Left renal cortex interstitium (tissue), 4 donors: ENCODE measurements around the gene TTLL11. TPM values are rescaled to one million over a fixed set of nuclear protein-coding genes. Genes with fewer than 3 reads are reported as not detected.
"Not testable (repeated sequence)": the region's sequence is repeated elsewhere in the genome, so short reads cannot be mapped to it uniquely, and the experiment has no call there.

Source experiments
- DNase-seq, 4 donors: peaks; one replicate each; pipeline ENCODE4 v3.0.0-alpha.2; 2013; ENCODE audit warnings: low read depth in 4 of 4, low spot score in 2 of 4, missing footprints in 1 of 4
- polyA plus RNA-seq, 4 donors: library from polyadenylated mRNA; unstranded; fragments of 120-200 nt; gene quantifications; one replicate each; pipeline ENCODE4 v1.2.1, GENCODE V29; 2013; ENCODE audit not compliant: insufficient read length in 4 of 4

The TTLL11 gene
- polyA plus RNA-seq, 4 donors: 6.4 to 7.8 (median 7.0) TPM

DNA sequence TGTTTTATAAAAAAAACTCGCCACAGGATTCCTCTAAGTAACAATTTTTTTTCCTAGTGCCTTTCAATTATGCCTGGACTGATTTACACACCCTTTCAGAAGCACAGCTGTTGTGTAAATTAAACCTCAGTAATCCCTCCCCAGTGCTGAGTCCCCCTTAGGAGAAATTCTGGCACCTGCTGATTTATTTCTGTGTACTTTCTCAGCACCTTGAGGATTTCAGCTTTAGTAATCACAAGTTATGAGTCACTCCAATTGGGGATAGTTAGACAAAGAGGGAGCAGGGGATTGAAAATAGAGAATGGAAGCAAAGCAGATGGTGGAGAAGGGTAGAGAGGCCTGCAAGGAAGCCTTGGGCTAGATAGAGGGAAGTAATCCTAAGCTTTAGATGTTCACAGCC, 171.7 kb downstream of the TTLL11 start:
- no peak for DNase-seq

DNA sequence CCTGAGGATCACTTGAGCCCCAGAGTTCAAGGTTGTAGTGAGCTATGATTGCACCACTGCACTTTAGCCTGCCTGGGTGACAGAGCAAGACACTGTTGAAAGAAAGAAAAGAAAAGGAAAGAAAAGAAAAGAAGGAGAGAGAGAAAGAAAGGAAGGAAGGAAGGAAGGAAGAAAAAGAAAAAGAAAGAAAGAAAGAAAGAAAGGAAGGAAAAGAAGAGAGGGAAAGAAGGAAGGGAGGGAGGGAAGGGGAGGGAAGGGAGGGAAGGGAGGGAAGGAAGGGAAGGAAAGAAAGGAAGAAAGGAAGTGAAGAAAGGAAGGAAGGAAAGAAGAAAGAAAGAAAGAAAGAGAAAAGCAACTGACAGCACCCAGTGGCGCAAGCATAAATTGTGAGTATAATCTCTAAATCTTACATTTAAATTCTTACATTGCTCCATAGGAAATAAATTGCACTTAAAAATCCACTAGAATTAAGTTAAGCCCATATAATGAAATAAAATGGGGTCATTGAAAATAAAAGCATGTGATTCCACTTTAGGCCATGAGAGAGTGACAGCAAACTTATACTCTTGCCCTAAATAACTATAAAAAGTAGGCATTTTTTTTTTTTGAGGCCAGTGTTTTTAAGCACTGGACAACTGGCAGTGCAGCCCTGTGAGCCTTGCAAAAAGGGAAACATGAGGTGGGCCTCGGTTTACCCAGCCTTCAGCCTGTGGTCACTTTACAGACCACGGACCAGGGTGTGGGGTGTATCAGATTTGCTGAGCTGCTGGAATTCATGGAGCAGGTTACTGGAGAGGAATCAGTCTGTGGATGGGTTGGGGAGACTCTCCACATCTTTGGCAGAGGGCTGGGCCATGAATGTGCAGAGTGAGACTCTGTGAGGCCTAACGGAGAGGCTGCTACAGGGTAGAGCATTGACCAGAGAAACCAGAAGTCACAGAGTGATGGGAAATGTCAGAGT, 175.5 kb downstream of the TTLL11 start:
- DNase-seq: no peak

GRCh38 chr9:121915304-121915625, 177.8 kb downstream of the TTLL11 start:
- DNase-seq: no peak

DNA sequence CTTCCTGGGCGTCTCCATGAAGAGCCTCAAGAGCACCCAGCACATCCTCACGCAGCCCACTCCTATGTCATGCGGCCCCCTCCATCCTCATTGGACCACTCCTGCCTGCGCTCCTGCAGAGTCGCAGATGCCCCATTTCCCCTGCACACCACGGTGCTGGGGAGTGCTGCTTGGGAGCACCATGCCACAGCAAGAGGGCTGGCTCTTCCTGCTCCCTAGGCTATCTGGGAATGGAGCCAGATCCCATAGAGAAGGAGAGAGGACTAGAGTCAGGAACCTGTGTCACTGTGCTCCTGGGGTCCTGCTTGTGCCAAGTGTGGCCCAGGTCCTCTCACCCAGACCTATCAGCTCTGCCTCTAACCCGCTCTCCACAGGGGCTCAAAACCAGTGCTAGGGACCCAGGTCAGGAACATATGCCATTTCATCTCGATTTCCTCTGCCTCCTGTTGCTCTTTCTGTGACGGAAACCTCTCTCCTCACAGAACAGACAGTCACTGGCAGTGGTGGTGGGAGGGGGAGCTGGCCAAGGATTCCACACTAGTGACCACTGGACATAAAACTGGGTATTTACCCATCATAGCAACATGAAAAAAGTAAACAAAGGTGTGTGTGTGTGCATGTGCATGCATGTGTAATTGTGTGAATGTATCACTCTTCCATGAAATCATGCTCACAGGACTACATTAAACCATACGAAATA, 178.4 kb downstream of the TTLL11 start:
- DNase-seq: no peak

GRCh38 chr9:121914017-121914595, 179.0 kb downstream of the TTLL11 start:
- no peak for DNase-seq

- DNase-seq: no peak
Observed at GRCh38 chr9:121912812-121913627, 180.1 kb downstream of the TTLL11 start.

GRCh38 chr9:121910491-121911040, 182.5 kb downstream of the TTLL11 start:
- no peak for DNase-seq

GRCh38 chr9:121909111-121909510, 184.0 kb downstream of the TTLL11 start:
- DNase-seq: no peak

GRCh38 chr9:121906074-121906870, 186.8 kb downstream of the TTLL11 start:
- DNase-seq: no peak

DNA sequence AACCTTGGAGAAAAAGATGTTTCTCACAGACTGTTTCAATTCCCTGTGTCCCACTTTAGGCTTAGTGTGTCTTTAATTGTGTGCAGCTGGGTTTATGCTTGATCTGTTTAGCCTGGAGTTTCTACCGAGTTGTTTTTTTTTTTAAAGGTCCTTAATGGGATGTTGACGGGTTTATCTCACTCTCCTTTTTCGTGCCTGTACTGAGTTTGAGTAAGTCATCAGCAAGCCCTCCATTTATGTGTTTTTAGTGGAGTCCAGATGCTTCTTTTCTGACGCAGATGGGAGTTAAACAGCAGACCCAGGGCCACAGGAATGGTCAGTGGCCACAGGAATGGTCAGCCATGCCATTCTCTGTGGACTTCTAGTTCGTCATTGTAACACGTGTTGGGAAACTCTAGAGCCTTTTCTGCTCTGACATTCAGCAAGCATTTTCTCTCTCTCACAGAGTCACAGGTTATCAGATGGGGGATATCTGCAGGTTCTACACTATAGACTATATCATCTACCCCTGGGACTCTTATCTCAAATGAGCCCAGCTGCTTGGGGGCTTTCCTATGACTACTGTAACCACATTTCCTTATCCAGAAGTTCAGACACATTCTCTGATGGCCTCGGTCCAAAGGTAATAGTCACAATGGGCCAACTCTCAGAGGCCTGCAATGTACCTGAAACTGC, 190.5 kb downstream of the TTLL11 start:
- no peak for DNase-seq

- no peak for DNase-seq
Observed at GRCh38 chr9:121901616-121902015, 191.5 kb downstream of the TTLL11 start.

DNA sequence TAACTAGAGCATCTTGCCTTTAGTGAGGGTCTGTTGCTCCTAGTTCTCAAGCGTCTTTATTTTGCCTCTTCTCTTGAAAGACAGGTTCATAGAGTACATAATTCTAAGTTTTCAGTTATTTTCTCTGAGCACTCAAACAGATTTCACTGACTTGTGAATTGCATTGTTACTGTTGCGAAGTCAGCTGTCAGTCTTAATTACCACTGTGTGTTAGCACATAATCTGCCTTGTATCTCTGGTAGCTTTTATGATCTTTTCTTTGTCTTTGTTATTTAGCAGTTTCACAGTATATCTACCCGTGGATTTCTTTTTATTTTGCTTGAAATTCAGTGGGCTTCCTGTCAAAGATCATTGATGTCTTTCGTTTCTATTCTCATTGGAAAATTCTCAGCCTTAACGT, 192.9 kb downstream of the TTLL11 start:
- DNase-seq: no peak

GRCh38 chr9:121898856-121899255, 194.3 kb downstream of the TTLL11 start:
- DNase-seq: no peak

- DNase-seq: no peak
Observed at GRCh38 chr9:121897140-121897539, 196.0 kb downstream of the TTLL11 start.

DNA sequence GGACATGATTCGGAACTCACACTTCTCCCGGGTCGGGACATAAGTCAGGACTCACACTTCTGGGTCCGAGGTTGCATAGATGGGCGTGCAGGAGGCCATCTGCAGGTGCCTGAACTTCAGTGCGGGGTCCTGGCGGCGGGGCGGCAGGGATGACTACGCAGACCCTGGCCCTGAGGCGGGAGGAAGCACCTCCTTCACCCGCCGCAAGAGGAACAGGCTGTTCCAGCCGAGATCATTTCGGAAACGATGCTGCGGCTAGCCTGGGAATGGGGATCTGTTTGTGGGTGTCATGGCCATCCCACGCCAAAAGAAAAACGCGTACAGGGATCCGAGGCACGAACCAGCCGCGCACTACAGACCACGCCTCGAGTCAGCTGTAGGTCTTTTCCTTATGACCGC, 196.6 kb downstream of the TTLL11 start:
- DNase-seq: no peak

DNA sequence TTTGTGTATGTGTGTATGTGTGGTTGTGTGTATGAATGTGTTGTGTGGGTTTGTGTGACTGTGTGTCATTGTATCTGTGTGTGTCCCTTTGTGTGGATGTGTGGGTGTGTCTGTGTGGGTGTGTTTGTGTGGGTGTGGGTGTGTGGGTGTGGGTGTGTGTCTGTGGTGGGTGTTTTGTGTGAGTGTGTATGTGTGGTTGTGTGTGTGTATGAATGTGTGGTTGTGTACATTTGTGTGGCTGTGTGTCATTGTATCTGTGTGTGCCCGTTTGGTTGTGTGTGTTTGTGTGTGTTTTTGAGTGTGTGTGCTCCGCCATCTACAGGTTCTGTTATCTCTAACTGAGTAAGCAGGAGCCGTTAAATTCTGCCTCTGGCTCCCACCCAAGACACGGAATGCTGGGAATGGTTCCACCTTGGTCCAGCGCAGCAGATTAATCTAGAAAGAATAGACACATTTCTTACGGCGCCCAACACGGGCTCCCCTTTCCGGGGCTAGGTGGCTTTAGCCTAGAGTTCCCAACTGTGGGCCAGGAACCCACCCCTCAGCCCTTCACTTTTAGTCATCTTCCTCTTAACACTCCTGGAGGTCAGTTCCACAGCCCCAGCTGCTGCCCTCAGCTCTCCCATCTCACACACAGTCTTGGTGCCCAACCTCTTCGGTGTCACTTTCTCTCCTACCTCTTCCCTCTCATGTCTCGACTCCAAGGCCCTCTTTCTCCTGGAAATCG, 197.1 kb downstream of the TTLL11 start:
- no peak for DNase-seq

- DNase-seq: no peak
Observed at GRCh38 chr9:121895358-121895757, 197.8 kb downstream of the TTLL11 start.

DNA sequence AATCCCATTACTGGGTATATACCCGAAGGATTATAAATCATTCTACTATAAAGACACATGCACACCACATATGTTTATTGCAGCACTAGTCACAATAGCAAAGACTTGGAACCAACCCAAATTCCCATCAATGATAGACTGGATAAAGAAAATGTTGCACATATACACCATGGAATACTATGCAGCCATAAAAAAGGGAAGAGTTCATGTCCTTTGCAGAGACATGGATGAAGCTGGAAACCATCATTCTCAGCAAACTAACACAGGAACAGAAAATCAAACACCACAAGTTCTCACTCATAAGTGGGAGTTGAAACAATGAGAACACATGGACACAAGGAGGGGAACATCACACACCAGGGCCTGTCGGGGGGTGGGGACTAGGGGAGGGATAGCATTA, 198.7 kb downstream of the TTLL11 start:
- not testable (repeated sequence) for DNase-seq
